CD4-positive, alpha-beta T cell treated with Interleukin-4 for 1 hour (primary cell): ENCODE data around the gene TGM5.
"Not testable (repeated sequence)": the region's sequence is repeated elsewhere in the genome, so short reads cannot be mapped to it uniquely, and the experiment has no call there.

Experiments used
- DNase-seq, 2 donors: peaks; one replicate each; pipeline ENCODE4 v3.0.0-alpha.2; 2020 to 2022

The TGM5 gene, protein sequence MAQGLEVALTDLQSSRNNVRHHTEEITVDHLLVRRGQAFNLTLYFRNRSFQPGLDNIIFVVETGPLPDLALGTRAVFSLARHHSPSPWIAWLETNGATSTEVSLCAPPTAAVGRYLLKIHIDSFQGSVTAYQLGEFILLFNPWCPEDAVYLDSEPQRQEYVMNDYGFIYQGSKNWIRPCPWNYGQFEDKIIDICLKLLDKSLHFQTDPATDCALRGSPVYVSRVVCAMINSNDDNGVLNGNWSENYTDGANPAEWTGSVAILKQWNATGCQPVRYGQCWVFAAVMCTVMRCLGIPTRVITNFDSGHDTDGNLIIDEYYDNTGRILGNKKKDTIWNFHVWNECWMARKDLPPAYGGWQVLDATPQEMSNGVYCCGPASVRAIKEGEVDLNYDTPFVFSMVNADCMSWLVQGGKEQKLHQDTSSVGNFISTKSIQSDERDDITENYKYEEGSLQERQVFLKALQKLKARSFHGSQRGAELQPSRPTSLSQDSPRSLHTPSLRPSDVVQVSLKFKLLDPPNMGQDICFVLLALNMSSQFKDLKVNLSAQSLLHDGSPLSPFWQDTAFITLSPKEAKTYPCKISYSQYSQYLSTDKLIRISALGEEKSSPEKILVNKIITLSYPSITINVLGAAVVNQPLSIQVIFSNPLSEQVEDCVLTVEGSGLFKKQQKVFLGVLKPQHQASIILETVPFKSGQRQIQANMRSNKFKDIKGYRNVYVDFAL

DNA sequence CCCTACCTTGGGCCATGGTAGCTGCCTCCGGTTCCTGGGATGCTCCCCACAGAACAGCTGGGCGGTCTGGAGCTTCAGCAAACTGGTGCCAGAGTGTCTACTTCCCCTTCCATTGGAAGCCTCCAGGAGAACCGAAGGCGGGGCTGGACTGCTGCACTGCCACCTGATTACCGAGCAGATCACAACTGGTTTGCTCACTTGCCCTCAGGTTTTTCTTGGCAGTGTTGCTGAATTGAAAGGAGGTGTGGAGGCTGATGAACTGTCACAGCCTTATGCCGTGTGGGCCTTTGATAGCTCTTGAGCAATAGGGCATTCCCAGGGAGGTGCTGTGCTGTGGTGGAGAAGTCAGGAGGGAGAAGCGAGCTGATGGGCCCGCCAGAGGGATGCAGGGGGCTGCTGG lies at the start of gene TGM5:
TGM5 (minus strand) TSS at position 95 of the 400 bp plus-strand sequence; CDS start at position 16, 79 bp downstream.
- DNase-seq = no peak

DNA sequence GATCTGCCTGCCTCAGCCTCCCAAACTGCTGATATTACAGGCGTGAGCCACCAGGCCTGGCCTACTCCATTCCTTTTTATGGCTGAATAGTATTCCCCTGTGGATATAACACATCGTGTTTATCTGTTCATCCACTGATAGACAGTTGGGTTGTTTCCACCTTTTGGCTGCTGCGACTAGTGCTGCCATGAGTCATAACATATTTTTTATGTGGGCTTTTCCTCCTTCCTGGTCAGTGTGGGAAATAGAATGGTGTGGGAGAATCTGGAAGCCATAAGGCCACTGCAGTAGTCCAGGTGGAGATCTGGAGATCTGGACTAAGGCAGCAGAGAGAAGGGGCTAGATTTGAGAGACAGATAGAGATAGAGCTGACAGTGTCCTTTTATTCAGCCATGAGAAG lies 47.4 kb upstream of the TGM5 start:
- DNase-seq = no peak

DNA sequence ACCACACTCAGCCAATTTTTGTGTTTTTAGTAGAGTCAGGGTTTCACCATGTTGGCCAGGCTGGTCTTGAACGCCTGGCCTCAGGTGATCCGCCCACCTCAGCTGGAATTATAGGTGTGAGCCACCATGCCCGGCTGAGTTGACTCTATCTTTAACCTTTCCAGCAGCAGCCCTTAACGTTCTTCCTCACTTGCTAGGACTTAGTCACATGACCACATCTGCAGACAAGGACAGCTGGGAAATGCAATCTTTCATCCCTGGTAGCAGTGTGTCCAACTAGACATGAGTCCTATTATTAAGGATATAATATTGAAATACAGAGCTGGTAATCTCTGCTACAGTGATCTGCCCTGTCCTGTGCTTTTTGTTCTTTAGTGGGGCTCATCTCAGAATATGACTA lies 45.6 kb upstream of the TGM5 start:
- no peak for DNase-seq

DNA sequence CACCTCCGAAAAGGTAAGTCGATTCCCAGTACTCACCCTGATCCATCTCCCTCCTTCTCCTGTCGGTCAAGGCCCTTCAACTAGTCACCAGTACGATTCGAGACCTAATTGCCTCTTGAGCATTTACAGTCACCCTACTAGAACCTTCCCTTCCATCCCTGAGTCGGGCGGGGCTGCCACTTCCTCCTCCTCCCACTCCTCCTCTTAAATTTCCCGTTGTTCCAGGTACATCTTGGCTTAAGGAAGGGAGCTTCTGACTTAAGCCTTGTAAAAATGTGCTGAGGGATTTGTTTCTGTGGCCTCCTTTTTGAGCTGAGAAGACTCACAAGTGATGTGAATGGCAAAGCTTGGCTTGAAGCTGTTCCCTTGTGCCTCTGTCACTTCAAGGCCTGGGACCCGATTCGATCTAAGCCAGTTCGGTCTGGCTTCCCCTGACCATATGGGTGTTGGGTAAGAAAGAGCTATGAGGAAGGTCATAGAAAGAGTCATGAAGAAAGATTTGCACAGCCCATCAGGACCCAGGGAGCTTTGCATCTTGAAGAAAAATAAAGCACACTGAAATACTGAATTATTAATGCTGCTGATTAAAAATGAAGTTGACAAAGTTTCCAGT lies 35.6 kb upstream of the TGM5 start, which contains the start of gene TGM7:
TGM7 (minus strand) TSS at position 51 of the 613 bp plus-strand sequence.
- DNase-seq = no peak

DNA sequence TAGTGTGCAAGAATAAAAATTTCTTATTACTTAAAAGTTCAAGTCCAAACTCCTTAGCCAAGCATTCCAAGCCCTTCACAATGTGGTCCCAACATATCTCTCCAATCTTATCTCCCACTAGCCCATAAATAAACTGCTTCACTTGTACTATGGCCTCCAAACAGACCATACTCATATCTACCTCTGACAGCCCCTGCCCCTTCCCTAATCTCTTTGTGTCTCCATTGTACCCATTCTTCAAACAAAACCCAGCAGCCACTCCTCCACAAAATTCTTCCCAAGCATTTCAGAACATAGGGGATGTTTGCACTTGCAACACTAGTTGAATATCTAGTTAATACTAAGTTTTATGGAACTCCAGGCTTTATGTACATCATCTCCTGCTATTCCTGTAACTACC lies 33.2 kb upstream of the TGM5 start:
- DNase-seq = no peak

DNA sequence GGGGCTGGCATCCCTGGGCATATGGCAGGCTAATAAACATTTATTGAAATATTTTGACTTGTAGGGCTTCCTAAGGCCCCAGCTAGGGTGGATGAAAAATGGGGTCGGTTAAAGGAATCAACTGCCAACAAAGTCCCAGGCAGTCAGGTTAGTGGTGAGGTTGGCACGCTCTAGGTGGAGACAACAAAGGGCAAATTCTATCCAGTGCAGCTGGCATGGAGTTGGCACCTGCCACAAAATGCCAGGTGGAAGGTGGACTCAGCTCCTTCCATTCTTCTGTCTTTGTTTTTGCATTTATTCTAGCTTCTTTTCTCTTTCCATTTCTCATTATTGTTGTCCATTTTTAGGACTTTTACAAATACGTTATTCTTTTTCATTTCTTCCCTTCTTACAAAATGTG lies 32.7 kb upstream of the TGM5 start:
- DNase-seq = no peak

DNA sequence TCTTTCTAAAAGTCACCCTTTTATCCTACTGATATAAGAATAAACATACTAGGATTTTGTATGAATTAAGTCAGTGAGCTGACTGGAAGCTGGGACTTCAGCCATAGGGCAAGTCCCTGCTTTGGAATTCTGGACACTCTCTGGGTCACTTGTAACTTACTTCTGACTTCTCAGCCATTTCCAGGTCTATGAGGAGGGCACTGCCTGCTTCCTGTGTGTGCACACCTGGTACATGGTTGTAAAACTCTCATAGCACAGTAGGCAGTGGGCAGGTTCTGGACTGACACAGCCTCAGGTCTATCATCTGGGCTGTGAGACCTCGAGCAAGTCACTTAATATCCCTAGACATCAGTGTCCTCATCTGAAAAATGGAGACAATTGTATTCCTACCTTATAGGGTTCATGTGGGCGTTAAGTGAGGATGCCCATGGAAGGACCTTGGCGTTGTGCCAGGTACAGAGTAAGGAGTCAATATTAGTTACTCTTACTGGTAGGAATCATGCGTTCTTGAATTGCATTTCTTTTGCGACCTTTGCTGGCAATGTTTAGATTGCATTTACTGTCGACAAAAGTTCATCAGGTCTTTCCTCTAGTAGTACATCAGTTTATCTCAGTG lies 27.5 kb upstream of the TGM5 start:
- no peak for DNase-seq

DNA sequence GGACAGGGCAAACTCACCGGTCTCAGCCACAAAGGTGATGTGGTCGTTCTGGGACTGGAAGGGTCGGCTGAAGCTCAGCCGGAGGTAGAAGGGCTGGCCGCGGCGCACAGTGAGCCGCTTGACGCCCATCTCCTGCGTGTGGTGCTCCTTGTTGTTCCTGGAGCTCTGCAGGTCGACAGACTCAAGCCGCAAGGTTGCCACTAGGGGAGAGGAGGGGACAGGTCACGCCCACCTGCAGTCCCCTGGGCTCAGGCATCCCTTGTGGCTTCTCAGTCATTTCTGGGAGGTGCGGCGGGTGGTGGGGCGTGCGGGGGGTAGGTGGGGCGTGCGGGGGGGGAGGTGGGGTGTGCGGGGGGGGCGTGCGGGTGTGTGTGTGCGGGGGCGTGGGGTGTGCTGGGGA lies 26.7 kb upstream of the TGM5 start:
- no peak for DNase-seq

DNA sequence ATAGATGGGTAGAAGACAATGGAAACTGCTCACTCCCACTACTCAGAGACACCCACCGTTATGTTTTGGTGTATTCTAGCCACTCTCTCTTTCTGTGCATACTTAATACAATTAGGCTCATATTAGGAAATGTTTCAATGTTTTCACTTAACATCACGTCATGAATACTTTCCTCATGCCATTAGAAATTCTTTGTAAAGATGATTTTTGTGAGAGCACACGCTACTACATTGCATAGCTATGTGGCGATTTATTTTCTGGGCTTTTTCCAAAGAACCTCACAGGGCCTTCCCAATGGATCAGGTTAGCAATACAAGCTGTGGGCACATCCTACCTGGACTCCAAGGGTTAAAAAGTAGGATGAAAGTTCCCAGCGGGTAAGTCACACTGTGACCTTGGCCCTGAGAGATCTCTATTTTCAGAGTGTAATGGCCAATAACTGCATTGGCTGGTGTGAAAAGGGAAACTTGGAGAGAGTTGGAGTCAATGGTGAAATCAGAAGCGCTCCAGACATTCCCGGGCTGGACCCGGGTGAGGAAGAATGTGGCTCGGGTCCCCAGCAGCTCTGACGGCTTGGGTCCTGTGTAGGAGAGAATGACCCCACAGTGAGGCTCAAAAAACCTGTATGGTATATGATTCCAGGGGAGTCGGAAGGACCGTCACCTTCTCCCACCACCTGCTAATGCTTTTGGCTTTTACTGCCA lies 25.8 kb upstream of the TGM5 start:
- no peak for DNase-seq

DNA sequence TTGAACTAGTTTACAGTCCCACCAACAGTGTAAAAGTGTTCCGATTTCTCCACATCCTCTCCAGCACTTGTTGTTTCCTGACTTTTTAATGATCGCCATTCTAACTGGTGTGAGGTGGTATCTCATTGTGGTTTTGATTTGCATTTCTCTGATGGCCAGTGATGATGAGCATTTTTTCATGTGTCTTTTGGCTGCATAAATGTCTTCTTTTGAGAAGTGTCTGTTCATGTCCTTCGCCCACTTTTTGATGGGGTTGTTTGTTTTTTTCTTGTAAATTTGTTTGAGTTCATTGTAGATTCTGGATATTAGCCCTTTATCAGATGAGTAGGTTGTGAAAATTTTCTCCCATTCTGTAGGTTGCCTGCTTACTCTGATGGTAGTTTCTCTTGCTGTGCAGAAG lies 22.9 kb upstream of the TGM5 start:
- DNase-seq = not testable (repeated sequence)

DNA sequence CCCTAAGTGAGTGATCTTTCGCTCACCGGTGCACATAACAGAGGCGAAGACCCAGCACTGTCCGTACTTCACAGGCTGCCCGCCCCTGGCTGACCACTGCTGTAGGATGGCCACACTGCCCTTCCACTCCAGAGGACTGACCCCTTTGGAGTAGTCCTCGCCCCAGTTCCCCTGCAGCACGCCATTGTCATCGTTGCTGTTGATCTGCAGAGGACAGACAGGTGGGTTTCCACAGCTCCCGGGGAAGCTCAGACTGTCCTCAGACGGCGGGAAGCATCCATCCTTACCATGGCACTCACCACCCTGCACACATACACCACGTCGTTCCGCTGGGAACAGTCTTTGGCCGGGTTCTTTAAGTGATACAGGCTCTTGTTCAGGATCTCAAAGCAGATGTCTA lies 20.5 kb upstream of the TGM5 start:
- no peak for DNase-seq

DNA sequence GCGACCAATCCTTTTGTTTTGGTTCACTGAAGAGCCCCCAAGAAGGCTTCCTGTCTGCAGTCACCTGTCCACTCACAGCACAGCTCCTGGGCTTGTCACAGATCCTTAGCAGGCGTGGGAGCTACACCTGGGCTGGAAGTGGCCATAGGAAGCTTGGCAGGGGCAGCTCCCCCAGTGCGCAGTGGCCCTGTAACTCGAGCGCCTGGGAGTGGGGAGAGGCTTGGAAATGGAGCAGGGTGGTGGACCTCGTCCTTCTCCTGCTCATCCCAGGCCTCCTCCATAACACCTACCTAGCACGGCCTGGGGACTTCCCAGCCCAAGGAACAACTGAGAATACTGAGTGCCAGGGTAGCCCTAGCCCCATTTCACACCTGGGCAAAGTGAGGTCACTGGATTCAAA lies 19.3 kb upstream of the TGM5 start:
- no peak for DNase-seq

DNA sequence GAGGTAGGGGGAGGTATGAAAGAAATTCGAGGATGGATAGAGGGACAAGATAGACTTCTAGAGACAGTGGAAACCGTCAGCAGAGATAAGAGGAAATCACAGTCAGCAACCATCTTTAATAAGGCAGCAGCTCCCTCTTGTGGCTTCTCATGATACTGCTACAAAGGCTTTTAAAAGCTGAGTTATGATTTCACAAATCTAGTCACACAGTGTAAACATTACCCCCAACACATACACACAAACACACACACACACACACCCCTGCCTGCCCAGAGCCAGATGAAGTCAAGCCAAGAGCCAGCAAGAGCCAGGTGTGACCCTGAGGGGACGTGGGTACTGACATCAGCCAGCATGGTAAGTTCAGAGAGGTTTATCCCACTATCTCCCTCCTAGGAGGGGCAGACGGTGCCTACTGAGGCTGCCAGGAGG lies 18.9 kb upstream of the TGM5 start:
- peak; percentile 55 to 75 for DNase-seq

DNA sequence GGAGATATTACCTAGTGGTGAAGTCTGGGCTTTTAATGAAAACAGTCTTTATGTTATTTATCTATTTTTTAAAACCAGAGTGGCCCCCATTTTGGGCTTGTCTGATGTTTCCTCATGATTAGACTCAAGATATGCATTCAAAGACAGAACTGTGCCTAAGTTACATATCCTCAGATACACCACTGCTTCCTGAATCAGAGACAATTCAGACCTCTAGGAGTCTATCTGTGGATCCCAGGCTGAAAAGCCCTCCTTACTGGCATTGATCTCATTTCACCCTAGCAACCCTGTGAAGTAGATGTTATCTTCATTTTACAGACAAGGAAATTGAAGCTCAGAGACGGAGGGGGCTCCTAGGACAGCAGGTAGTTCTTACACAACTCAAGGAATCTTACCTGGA lies 16.8 kb upstream of the TGM5 start:
- DNase-seq = no peak

DNA sequence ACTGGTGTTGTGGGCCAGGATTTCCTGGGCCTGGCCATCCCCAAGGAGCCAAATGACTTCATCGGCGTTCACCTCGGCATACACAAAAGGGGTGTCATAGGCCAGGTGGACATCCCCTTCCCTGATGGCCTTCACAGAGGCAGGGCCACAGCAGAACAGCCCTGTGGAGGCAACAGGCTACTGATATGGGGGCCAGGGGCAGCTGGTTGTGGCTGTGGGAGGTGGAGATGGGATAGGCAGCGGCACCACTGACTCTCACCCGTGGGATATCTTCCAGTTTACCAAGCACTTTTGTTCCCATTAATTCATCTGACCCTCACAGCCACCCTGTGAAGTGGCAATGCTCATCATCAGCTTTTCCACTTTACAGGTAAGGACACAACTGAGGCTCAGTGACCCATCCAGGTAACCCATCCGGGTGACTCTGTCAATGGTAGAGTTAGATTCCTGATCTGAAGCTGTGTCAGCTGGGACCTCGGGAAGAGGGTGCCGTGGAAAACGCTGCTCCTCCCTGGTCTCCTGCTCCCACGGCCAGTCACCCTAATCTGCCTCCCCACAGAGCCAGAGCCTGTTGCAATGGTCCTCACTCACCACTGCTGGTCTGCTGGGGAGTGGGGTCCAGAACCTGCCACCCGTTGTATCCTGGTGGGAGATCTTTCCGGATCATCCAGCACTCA lies 15.3 kb upstream of the TGM5 start:
- no peak for DNase-seq

DNA sequence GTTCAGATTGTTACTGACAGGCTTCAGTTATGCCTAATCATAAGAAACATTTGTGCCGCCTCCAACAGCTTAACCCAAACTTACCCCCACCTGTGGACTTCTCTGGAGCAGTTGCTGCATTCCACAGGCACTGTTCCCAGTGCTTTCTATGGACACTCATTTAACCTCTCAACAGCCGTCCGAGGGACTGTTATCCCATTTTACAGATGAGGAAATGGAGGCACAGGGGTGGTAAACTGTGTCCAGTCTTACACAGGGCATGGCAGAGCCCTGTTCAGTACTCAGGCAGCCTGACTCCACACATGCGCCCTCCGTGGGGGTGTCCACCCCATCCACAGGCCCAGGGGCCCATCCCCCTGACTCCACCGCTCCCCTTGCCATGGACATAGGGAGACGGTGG lies 14.3 kb upstream of the TGM5 start:
- no peak for DNase-seq

DNA sequence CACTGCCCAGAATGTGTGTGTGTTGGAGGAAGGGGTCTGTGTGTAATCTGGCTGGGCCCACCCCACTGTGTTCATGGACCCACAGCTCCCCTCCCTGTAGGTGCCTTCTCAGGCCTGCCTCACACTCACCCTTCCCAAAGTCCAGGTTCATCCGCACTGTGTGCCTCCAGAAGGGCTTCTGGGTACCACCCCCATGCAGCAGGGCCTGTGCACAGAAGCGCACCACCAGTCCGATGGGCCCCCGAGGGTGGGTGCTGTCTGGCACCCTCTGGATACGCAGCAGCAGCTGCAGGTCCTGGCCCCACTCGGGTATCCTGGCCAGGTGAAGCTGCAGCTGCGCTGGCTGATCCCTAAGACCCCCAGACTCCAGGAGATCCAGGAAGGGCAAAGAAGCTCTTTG lies 12.8 kb upstream of the TGM5 start:
- no peak for DNase-seq

DNA sequence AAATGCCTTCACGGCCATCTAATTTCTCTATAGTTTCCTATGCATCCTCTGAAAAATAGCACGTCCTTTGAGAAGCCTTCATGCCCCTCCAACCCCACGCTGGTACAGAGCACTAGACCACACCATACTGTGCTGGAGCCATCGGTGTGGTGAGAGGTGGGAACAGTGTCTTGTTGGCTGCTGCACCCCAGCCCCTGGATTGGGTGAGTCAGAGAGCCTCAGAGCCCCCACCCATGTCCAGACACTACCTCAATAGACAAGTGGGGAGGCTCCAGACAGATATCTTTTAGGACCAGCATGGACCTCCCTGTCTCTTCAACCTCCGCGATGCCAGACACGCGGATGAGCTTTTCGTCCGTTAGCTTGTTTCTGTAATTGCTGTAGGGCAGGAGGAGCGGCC lies 12.1 kb upstream of the TGM5 start:
- DNase-seq = no peak

DNA sequence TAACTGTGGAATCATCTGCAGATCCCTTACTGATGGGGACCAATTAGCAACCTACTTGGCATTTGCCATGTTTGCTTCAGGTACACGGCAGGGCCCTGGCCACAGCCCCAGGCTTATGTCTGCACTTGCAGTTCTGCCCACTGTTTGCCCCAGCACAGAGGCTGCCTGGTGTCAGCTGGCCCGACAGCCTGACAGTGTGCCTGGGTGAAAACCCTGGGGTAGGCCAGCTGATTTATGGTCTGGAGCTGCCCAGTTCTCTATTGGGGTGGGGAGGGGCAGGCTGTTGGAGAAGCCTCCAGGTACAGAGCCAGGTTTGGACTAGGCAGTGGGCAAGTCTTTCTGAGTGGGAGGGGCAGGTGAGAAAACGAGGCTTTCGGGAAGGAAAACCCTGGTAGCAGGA lies 11.2 kb upstream of the TGM5 start:
- DNase-seq = no peak

DNA sequence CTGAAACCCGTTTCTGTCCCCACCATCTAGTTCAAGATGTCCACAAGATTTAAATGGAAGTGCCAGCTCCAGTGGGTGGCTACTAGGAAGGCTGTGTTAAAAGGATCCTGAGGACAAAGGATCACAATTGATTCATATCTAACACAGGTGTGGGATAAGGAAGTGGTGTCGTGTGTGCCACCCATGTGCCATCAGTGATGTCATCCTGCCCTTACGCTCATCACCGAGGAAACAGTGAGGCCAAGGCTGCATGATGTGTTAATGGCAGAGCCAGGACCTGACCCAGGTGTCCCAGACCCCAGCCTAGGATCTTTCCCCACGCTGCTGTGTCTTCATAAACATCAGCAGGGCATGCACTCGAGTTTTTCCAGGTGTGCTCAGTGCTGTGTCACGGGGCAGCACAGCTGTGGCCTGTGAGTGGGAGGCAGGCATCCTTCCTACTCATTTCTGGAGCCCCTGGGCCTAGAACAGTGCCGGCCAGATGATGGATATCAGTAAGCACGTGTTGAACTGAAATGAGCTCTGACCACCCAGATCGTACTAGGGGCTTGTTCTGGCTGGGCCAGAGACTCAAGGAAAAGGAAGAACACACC lies 10.6 kb upstream of the TGM5 start:
- DNase-seq = no peak

DNA sequence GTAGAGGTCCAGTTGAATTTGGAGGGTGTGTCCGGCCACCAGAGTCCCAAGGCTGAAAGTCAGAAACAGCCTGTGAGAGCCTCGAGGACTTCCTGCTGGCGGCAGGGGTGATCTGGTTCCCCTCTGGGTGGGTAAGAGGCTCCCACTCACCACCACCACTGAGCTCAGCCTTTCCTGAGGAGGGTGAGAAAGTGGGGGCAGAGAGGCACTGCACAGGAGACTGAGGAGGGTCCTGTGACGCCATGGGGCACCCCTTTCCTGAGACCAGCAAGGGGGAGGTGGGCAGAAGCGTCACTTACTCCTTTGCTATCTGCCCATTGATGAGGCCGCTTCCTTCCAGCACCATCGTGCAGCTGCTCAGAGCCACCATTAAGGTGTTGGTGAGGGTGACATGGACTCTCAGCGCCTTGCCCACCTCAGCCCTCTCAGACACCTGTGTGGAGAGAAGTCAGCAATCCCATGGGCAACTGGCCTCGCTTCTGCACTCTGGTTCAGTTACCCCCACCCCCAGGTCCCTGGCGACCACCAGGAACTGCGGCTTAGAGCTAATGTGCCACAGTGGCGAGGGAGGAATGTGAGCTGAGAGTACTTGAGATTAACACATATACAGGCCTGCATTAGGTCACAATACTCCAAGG lies 10.0 kb upstream of the TGM5 start:
- DNase-seq = no peak
